ENCODE data around the gene PVALB.

PVALB gene, protein sequence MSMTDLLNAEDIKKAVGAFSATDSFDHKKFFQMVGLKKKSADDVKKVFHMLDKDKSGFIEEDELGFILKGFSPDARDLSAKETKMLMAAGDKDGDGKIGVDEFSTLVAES

DNA sequence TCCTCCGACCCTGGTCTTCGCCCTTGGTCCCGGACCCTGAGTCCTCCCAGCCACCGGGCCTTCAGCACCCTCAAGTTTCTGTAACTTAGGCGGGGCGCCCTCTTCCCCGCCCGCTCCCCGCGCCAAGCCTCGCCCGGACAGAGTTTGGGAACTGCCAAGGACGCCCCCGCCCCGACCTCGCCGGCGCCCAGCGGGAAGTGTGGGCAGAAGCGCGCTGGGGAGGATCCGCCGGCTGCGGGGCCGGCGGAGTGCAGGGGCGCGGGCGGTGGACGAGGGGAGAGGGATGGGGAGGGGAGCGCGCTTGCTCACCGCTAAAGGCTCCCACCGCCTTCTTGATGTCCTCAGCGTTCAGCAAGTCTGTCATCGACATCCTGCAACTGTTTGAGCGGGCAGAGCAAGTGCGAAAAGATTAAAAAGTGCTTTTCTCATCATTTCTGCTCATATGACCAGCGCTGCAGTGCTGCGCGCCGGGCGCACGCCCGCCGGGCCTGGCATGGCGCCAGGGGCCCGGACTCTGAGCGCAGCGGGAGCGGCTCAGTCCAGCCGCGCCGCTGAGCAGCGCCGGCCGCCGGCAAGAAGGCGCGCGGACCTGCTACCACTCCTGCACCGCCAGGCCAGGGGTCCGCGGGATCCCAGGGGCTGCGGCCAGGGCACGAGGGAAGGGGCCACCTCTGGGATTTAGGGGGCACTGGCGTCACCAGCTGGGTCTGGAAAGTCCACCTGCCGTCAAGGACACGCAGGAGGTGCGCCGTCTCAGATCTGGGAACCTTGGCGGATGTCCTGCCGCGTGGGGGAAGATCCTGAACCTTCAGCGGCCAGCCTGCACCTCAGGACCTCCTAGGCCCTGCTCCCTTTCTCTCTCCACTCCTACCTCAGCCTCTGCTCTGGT, at the start of gene PVALB:
TSS of gene PVALB (minus strand) at position 400 of the 889 bp plus-strand sequence. CDS start at position 370, 30 bp downstream.
- DNase-seq (ENCODE audit: low read depth in 2 of 2) = no peak

DNA sequence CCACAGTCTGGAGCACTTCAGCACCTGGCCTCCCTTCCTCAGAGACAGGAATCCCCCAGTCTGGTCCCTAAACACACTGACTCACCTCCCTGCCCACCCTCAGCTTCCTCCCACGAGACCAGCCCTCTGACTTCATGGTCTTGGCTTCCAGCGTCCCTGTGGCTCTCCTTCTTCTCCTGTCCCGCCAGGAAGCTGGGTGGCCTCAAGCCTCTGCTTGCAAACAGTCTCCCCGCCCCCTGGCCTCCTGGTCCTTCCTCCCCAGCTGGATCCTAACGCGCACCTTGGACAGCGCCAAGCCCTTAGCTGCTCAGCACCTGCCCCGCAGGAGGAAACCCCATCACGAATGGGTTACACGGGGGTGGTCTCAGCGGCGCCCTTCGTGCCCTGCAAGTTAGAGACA, 48.5 kb upstream of the PVALB start:
- no peak for DNase-seq (ENCODE audit: low read depth in 2 of 2)

DNA sequence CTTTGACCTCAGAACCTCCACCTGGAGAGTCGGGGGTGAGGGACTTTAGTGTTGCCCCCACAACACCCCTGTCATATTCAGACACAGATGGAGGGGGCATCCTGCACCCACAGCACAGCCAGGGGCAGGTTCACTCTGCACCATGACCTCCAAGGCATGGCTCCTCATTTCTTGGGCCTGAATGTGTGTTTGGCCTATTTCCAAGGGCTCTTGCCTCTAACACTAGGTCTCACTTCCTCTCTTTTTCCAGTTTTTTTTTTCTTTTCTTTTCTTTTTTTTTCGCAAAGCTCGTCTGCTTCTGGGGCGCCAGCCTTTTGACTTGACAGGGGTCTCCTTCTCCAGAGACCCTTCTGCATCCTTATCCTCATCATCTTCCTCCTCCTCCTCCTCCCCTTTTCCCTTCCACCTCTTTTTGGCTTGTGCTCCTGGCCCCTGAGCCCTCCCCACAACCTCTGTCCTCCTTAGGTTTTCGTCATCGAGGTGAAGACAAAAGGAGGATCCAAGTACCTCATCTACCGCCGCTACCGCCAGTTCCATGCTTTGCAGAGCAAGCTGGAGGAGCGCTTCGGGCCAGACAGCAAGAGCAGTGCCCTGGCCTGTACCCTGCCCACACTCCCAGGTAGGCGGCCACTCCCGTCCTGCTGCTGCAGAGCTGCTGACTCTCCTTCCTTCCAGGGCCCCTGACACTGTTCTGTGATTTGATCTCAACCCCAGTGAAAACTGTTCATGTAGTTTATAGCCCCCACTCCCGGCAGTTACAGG, 47.8 kb upstream of the PVALB start:
- no peak for DNase-seq (ENCODE audit: low read depth in 2 of 2)

DNA sequence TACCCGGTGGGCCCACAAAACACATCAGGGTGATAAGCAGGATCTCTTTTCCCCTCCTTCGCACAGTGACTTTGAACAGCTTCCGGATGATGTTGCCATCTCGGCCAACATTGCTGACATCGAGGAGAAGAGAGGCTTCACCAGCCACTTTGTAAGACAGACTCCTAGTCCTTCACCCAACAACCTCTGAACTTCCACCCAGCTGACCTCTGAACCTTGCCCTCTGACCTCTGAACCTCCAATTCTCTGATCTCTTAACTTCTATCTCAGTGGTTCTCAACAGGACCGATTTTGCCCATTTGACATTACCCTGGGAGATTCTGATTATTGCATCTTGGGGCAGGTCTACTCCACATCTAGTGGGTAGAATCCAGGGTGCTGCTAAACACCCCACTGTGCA, 47.1 kb upstream of the PVALB start:
- no peak for DNase-seq (ENCODE audit: low read depth in 2 of 2)

DNA sequence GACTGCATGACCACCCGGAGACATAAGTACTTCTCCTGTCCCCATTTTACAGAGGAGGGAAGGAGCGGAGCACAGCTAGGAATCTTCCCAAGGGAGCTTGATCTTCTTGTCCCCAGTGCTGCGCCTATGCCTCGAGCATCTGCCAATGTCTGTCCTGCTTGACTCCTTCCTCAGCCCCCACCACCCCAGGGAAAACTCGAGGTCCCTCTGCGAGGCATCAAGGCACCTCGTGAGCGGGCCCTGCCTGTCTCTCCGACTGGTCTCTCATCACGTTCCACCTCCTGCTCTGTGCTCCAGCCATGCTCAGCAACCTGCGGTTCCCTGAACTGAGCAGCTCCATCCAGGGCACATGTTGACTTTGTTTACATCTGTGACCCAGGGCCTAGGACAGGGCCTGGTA, 46.4 kb upstream of the PVALB start:
- DNase-seq (ENCODE audit: low read depth in 2 of 2) = no peak

DNA sequence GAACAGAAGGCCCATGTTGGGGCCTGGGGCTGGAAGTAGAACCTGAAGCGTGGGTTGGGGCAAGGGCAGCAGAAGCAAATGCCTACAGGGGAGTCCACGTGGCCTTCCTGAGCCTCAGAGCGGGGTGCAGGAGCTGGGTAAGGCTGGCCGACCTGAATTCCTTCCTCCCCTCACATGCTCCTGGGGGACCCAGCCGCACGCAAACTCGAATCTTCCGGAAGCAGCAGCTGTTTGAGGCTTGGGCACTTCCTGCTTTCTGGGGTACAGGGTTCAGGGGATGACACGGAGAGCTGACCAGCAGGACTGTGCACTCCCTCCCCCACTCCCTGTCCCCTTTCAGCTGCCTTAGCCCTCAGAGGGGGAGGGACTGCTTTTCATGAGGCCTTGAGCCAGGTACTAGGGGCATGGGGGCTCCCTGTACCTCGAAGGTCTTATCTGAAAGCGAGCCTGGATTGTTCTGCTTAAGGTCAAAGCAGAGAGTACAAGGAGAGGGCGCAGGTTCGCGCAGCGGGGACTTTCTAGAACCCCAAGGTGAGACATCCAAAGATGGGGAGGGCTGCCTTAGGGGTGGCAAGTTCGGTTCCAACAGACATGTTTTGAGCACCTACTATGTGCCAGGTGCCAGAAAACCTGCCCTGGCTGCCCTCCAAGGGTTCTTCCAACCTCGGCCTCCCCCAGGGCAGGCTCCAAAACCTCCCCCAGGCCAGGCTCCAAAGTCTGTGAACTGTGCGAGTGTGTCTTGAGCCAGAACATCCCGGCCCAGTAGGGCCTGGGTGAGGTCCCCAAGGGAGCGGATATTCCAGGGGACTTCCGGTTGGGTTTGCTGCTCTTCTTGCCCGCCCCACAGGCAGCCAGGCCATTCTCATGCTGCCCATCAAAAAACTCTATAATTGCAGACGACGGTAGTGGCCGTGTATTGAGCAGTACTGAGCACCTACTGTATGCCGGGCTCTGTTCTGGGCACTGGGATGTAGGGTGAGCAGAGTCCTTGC, 45.7 kb upstream of the PVALB start:
- DNase-seq (ENCODE audit: low read depth in 2 of 2) = no peak

DNA sequence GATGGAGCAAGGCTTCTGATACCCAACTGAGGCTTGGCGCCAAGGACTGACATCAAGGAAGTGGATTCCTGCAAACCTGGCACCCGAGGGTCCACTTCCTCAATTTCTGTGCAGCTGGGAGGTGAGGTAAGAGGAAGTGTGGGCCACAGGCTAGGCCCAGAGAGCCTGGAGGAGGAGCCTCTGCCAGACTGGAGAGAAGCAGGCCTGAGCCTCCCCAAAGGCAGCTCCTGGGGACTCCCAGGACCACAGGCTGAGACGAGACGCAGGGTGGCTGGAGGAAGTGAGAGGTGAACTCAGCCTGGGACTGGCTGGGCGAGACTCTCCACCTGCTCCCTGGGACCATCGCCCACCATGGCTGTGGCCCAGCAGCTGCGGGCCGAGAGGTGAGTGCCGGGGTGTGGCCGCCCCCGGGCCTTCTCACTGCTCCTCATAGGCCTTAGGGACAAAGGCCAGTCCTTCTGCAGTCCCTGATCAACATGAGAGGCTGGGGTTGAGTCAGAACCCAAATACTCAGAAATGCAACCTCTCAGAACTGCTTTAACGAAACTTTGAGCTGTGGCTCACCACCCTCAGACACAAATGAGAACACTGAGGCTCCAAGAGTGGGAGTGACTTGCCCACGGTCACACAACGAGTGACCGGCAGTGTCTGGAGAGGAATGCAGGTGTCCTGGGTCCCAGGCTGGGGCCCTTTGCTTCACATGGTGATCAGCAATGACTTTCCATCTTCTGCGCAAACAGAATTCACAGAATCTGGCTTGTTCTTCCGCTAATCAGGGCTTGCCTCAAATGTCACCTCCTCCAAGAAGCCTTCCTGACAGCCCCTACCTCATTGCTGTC, 44.2 kb upstream of the PVALB start, which contains the start of gene NCF4:
TSS of gene NCF4 (plus strand) at position 186 of the 839 bp plus-strand sequence. CDS start at position 352, 166 bp downstream.
- peak; percentile 17 to 39 for DNase-seq (ENCODE audit: low read depth in 2 of 2)

DNA sequence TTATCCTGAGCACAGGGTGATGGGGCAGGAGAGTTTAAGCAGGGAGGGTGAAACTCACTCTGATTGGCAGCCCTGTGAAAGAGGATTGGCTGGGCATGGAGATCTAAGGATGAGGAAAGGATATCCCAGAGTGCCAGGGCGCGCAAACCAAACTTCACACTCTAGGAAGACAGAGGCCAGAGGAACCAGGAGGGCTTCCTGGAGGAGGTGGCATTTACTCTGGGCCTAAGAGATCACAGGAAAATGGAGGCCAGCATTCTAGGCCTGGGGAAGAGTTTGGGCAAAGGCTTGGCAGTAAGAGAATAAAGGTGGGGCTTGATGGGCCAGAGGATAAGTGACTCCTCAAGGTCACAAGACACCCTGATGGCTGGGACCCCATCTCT, 43.6 kb upstream of the PVALB start:
- DNase-seq (ENCODE audit: low read depth in 2 of 2) = no peak

DNA sequence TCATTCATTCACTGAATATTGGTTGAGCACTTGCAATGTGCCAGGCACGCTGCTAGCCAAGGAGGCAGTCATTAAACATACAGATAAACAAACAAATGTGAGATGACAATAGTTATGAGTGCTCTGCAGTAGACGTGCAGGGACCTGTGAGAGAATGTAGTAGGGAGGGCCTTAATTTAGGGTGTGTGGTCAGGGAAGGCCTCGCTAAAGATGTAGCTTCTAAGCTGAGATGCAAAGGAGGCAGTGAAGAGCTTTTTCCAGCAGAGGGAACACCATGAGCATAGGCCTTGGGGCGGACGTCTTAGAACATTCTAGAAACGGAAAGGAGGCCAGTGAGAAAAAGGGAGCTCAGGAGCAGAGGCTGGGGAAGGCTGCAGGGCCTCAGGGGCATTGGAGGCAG, 43.2 kb upstream of the PVALB start:
- no peak for DNase-seq (ENCODE audit: low read depth in 2 of 2)

DNA sequence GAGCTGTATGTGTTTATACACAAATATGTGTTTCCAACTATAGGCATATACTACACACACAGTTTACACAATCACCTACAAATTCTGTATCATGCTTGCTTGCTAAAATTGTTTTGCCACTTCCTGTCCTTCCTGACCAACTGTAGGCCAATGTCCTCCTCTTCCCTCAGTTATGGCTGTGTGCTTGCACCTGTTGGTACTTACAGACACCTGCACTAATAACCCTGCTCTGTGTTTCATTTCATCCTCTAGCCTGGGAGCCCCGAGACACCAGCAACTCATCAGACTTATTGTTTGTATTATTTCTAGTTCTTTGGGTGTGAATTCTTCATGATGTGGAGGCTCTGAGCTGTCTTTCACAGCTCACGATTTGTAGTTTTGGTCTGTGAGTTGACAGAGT, 42.1 kb upstream of the PVALB start:
- DNase-seq (ENCODE audit: low read depth in 2 of 2) = no peak

DNA sequence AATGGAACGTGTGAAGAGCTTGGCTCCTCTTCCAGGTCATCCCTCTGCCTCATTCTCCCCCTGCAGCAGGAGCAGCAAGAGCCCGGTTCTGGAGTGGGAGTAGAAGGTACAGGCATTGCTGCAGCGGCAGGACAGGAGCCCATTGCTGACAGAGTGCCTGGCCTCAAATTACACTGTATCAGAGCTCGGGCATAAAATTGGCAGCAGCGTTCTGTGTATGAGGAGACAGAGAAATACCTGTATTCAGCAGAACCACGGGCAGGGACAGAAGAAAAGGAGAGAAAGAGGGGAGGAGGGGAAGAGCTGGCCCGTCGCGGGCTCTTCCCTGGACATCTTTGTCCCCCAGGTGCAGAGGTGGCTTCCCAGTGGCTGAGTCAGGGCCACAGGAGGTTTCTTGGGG, 41.3 kb upstream of the PVALB start:
- no peak for DNase-seq (ENCODE audit: low read depth in 2 of 2)

DNA sequence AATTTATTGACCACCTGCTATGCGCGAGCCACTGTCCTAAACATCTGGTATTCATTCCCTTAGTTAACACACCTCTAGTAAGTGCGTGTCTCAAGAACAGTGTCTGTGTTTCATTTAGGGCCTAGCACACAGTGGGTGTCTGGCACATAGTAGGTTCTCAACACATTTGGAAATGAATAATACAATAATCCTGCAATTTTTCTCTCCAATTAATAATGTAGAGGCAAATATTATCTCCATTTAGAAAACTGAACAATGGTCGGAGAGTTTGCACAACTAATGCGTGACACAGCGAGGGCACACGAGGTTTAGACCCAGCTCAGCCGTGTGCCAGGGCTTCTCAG, 39.9 kb upstream of the PVALB start:
- DNase-seq (ENCODE audit: low read depth in 2 of 2) = no peak

DNA sequence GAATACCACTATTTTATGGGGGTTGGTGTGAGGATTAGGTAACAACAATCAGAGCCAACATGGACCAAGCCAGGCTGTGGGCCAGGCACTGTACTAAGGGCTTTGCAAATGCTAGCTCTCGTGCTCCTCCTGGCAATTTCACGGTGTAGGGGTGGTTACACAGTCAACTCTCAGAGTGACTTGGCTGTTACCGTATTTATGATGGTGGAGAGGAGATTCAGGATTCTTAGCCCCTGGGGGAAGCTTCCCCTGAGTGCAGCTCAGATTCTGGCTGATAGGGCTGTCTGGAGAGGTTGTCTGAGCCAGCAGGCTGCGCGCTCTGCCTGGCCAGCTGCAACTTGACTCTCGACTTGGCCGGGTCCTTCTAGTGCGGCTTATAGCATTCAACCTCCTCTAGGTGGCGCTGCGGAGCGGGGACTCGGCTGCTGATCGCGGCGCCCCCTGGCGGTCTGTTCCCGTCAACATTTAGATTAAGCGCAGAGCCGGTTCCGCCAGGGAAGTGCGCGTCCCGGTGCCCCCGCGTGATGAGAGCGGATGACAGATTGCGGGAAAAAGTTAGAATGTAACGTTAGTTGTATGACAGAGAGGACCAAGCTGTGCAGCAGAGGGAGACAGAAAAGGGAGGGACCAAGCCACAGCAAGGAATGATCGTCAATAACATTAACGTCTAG, 39.4 kb upstream of the PVALB start:
- DNase-seq (ENCODE audit: low read depth in 2 of 2) = peak; percentile 82 to 91

DNA sequence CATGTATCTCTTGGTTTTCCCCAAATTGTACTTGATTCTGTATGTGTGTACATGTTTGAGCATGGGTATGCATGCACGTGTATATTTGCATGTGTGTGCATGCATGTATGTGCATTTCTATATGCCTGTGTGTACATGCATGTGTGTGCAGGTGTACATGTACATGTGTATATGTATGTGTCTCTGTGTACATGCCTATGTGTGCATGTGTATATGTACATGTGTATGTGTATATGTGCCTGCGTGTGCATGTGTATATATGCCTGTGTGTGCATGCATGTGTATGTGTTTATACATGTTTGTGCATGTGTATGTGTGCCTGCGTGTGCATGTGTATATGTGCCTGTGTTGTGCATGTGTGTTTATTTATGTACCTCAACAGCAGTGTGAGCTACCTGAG, 38.6 kb upstream of the PVALB start:
- DNase-seq (ENCODE audit: low read depth in 2 of 2) = no peak

DNA sequence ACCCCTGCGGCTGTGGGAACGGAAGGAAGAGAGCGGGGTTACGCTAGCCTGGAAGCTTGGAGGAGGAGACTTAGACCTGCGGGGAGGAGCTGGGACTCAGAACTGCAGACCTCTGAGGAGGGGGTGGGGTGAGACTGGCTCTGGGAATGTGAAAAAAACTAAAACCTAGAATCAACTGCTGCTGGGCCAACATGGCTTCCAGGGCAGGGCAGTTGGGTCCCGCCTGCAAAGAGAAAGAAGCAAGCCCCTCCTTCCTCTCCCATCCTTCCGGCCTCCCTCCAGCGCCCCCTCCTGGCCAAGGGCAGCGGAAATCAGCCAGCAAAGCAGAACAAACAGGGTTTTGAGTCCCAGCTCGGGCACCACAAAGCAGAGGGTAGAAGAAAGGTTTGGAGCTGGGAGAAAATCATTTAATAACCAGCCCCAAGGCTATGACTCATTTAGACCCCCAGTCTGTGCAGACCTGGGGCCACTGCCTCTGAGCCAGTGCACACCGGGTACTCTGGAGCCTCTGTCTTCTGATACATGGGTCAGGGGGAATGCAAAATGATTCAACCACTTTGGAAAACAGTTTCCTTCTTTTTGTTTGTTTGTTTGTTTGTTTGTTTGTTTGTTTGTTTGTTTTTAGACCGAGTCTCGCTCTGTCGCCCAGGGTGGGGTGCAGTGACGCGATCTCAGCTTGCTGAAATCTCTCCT, 36.7 kb upstream of the PVALB start:
- DNase-seq (ENCODE audit: low read depth in 2 of 2) = peak; percentile 87 to 90

DNA sequence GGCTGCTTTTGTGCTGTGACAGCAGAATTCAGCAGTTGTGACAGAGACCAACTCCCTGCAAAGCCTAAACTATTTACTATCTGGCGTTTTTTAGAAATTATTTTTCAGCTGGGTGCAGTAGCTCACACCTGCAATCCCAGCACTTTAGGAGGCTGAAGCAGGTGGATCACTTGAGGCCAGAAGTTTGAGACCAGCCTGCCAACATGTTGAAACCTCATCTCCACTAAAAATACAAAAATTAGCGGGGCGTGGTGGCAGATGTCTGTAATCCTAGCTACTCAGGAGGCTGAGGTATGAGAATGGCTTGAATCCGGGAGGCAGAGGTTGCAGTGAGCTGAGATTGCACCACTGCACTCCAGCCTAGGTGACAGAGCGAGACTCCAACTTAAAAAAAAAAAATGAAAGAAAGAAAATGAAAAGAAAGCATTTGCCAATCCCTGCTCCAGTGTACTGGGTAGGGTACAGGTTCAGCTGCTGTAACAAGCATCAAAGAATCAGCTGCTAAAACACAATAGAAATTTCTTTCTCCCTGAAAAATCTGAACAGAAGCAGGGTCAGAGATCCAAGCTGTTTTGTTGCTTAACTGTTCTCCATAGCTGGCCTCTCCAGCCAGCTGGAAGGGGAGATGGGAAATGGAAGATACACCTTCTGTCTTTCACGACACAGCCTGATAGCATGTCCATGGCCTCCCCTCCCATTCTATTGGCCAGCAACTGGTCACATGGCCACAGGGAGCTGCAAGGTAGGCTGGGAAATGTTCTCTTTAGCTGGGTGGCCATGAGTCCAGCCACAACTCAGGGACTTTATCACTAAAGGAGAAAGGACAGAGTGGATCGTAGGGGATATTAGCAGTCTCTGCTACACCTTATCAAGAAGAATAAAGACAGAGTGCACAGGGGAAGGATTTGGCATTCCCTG, 35.5 kb upstream of the PVALB start:
- DNase-seq (ENCODE audit: low read depth in 2 of 2) = no peak

DNA sequence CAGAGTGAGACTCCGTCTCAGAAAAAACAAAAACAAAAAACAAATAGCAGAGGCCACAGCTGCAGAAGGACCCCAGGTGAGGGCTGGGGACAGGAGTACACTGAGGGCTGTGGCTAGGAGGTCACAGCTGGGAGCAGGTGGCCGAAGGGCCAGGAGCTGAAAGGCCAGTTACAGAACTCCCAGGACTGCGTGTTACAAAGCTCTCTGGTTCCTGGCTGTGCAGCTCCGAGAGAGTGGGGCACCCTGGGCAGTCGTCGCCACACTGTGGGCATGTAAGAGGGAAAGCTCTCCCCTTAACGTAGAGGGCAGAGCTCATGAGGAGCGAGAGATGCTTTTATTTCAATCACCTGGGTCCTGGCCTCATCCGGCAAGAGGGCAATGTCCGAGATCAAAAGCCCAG, 33.8 kb upstream of the PVALB start:
- no peak for DNase-seq (ENCODE audit: low read depth in 2 of 2)

DNA sequence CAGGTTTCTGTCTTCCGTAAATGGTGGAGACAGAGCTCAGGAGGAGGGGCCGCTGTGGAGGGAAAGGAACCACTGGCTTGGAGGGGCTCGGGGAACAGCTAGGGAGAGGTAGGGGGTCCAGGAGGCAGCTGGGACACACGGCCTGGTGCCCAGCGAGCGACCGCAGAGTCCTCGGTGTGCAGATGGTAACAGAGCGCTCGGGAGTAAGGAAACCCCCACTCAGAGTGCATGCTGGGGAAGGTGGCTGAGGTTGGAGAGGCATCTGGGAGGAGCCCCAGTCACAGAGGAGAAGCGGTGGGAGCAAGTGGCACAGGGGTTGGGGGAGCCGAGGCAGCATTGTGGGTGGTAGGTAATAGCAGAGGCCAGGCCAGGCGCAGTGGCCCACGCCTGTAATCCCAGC, 33.2 kb upstream of the PVALB start:
- DNase-seq (ENCODE audit: low read depth in 2 of 2) = no peak

Measured in stimulated activated CD4-positive, alpha-beta T cell treated with anti-CD3 and anti-CD28 coated beads, Interleukin-15, amount 100 ng/mL, for 48 hours (primary cell).